IPS-18a (cell line): ENCODE data around the gene ANKRD30B.
"Not testable (repeated sequence)": the region's sequence is repeated elsewhere in the genome, so short reads cannot be mapped to it uniquely, and the experiment has no call there.

ENCODE experiments used
- H3K27ac ChIP-seq: one replicate; pipeline ENCODE4 v1.5.1; 2013; ENCODE audit warnings: low read length
- H3K27me3 ChIP-seq: one replicate; pipeline ENCODE4 v1.6.1; 2013; ENCODE audit warnings: mild to moderate bottlenecking, low read length; ENCODE audit not compliant: control insufficient read depth, insufficient read depth
- H3K36me3 ChIP-seq: one replicate; pipeline ENCODE4 v1.6.1; 2013; ENCODE audit warnings: low read depth, low read length; ENCODE audit not compliant: control insufficient read depth
- H3K4me1 ChIP-seq: one replicate; pipeline ENCODE4 v1.6.1; 2013; ENCODE audit warnings: low read depth, low read length; ENCODE audit not compliant: control insufficient read depth
- H3K4me3 ChIP-seq: one replicate; pipeline ENCODE4 v1.5.1; 2013; ENCODE audit warnings: low read length
- H3K9ac ChIP-seq: one replicate; pipeline ENCODE4 v1.6.1; 2013; ENCODE audit warnings: mild to moderate bottlenecking, low read length, moderate library complexity
- H3K9me3 ChIP-seq: one replicate; pipeline ENCODE4 v1.6.1; 2013; ENCODE audit warnings: low read depth, low read length; ENCODE audit not compliant: control insufficient read depth

ANKRD30B gene, protein sequence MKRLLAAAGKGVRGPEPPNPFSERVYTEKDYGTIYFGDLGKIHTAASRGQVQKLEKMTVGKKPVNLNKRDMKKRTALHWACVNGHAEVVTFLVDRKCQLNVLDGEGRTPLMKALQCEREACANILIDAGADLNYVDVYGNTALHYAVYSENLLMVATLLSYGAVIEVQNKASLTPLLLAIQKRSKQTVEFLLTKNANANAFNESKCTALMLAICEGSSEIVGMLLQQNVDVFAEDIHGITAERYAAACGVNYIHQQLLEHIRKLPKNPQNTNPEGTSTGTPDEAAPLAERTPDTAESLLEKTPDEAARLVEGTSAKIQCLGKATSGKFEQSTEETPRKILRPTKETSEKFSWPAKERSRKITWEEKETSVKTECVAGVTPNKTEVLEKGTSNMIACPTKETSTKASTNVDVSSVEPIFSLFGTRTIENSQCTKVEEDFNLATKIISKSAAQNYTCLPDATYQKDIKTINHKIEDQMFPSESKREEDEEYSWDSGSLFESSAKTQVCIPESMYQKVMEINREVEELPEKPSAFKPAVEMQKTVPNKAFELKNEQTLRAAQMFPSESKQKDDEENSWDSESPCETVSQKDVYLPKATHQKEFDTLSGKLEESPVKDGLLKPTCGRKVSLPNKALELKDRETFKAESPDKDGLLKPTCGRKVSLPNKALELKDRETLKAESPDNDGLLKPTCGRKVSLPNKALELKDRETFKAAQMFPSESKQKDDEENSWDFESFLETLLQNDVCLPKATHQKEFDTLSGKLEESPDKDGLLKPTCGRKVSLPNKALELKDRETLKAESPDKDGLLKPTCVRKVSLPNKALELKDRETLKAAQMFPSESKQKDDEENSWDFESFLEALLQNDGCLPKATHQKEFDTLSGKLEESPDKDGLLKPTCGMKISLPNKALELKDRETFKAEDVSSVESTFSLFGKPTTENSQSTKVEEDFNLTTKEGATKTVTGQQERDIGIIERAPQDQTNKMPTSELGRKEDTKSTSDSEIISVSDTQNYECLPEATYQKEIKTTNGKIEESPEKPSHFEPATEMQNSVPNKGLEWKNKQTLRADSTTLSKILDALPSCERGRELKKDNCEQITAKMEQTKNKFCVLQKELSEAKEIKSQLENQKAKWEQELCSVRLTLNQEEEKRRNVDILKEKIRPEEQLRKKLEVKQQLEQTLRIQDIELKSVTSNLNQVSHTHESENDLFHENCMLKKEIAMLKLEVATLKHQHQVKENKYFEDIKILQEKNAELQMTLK (N-terminal part only)

GRCh38 chr18:14747513-14748474, at the start of gene ANKRD30B:
ANKRD30B (plus strand) TSS chr18:14748172; CDS start chr18:14748420, 248 bp downstream.
- H3K4me3 ChIP-seq: peak within 1 kb of the TSS; percentile 46
- H3K9me3 ChIP-seq: no peaks in the 10 kb centered on the region
- no peaks in the 10 kb centered on the region for H3K4me1 ChIP-seq
- H3K9ac ChIP-seq: no peak within 1 kb of the TSS
- H3K36me3 ChIP-seq: no peaks in the 10 kb centered on the region
- H3K27me3 ChIP-seq: peaks cover 35% of the 10 kb centered on the region
- no peak within 1 kb of the TSS for H3K27ac ChIP-seq

GRCh38 chr18:14701286-14702040, 46.5 kb upstream of the ANKRD30B start:
- not testable (repeated sequence) for H3K4me1 ChIP-seq, H3K9me3 ChIP-seq, H3K36me3 ChIP-seq, H3K9ac ChIP-seq, H3K4me3 ChIP-seq, H3K27ac ChIP-seq, H3K27me3 ChIP-seq

DNA sequence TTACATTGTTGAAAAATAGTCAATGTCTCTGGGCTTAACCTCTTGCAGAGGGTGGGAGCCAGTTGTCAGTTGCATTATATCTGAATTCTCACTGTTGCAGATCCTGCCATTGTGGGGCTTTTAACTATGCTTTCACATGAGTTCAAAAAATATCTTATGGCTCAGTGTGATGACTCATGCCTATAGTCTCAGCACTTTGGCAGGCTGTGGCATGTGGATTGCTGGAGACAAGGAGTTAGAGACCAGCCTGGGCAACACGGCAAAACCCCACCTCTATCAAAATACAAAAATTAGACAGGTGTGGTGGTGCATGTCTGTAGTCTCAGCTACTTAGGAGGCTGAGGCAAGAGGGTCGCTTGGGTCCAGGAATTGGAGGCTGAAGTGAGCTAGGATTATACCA, 38.2 kb upstream of the ANKRD30B start:
- not testable (repeated sequence) for H3K36me3 ChIP-seq, H3K27ac ChIP-seq, H3K27me3 ChIP-seq, H3K4me3 ChIP-seq, H3K4me1 ChIP-seq, H3K9me3 ChIP-seq, H3K9ac ChIP-seq

DNA sequence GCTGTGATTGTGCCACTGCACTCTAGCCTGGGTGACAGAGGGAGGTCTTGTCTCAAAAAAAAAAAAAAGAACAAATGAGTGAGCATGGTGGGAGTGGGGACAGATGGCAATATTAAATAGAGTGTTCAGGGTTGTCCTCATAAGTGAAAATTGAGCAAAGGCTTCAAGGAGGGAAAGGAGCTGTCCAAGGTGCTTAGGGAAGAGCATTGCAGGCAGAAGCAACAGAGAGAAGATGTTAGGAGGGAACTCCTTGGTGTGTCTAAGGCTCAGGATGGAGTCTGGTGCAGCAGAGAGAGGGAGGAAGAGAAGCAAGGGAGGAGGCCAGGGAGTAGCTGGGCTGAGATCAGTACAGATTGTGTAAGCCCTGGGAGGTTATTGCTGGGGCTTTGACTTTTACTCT, 26.4 kb upstream of the ANKRD30B start:
- not testable (repeated sequence) for H3K4me1 ChIP-seq, H3K4me3 ChIP-seq, H3K9me3 ChIP-seq, H3K27ac ChIP-seq, H3K9ac ChIP-seq, H3K27me3 ChIP-seq, H3K36me3 ChIP-seq

GRCh38 chr18:14739056-14739455, 8.9 kb upstream of the ANKRD30B start:
- not testable (repeated sequence) for H3K27me3 ChIP-seq, H3K9ac ChIP-seq, H3K4me1 ChIP-seq, H3K27ac ChIP-seq, H3K9me3 ChIP-seq, H3K36me3 ChIP-seq, H3K4me3 ChIP-seq

GRCh38 chr18:14746897-14747296, 1.1 kb upstream of the ANKRD30B start:
- Histone ChIP-seq H3K27me3 (peaks cover 35% of the 10 kb centered on the region), H3K36me3 (no peaks in the 10 kb centered on the region), H3K4me3 (no peak overlapping the region), H3K9ac (no peak overlapping the region), H3K4me1 (no peaks in the 10 kb centered on the region), H3K9me3 (no peaks in the 10 kb centered on the region), H3K27ac (no peak overlapping the region)

DNA sequence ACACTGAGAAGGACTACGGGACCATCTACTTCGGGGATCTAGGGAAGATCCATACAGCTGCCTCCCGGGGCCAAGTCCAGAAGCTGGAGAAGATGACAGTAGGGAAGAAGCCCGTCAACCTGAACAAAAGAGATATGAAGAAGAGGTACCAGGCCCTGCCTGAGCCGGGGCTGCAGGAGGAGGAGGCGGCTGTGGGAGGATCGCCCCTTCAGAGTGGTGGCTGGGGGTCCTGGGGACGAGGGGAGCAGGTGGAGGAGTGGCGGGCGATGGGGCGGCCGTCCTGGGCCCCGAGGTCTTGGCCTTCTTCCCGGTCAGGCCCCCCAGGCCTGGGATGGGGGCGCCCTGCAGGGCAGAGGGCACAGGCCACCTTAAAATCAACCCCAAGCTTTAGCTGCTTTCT, 524 bp downstream of the ANKRD30B start:
- Histone ChIP-seq H3K9me3 (no peaks in the 10 kb centered on the region), H3K36me3 (no peaks in the 10 kb centered on the region), H3K4me3 (peak overlapping the region; percentile 46)

GRCh38 chr18:14763566-14763965, 15.6 kb downstream of the ANKRD30B start:
- H3K9ac ChIP-seq, H3K27ac ChIP-seq, H3K9me3 ChIP-seq, H3K4me3 ChIP-seq, H3K36me3 ChIP-seq, H3K27me3 ChIP-seq, H3K4me1 ChIP-seq: not testable (repeated sequence)

More for the DNA sequence above, 524 bp downstream of the ANKRD30B start:
- Histone ChIP-seq H3K27ac (no peak overlapping the region), H3K4me1 (no peaks in the 10 kb centered on the region), H3K9ac (no peak overlapping the region), H3K27me3 (peaks cover 35% of the 10 kb centered on the region)

DNA sequence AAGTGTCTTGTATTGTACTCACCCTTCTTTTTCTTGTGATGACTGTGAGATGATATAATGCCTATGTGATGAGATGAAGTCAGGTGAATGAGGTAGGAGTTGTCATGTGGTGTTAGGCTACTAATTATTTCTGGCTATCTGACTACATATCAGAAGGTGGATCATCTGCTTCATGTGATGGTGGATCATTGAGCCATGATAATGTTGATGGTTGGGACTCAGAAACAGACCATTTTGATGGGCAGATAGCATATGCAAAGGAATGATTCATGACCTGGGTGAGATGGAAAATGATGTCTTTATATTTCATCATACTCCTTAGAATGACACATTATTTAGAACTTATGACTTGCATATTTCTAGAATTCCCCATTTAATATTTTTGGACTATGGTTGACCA, 19.5 kb downstream of the ANKRD30B start:
- H3K9ac ChIP-seq: no peak overlapping the region
- H3K4me3 ChIP-seq: no peak overlapping the region
- H3K9me3 ChIP-seq: no peaks in the 10 kb centered on the region
- no peaks in the 10 kb centered on the region for H3K27me3 ChIP-seq
- H3K4me1 ChIP-seq: no peaks in the 10 kb centered on the region
- H3K36me3 ChIP-seq: no peaks in the 10 kb centered on the region
- no peak overlapping the region for H3K27ac ChIP-seq

GRCh38 chr18:14768241-14768640, 20.3 kb downstream of the ANKRD30B start:
- H3K4me3 ChIP-seq: no peak overlapping the region
- no peak overlapping the region for H3K27ac ChIP-seq
- no peaks in the 10 kb centered on the region for H3K9me3 ChIP-seq

More at GRCh38 chr18:14768241-14768640, 20.3 kb downstream of the ANKRD30B start:
- Histone ChIP-seq H3K27me3 (no peaks in the 10 kb centered on the region), H3K9ac (no peak overlapping the region), H3K4me1 (no peaks in the 10 kb centered on the region), H3K36me3 (no peaks in the 10 kb centered on the region)
